Measurements from ENCODE around the gene SMAD3. TPM values are rescaled to one million over a fixed set of nuclear protein-coding genes. Genes with fewer than 3 reads are reported as not detected.

Gene SMAD3
- total RNA-seq, 1 experiment from 2014 or later = 89.2 TPM

DNA sequence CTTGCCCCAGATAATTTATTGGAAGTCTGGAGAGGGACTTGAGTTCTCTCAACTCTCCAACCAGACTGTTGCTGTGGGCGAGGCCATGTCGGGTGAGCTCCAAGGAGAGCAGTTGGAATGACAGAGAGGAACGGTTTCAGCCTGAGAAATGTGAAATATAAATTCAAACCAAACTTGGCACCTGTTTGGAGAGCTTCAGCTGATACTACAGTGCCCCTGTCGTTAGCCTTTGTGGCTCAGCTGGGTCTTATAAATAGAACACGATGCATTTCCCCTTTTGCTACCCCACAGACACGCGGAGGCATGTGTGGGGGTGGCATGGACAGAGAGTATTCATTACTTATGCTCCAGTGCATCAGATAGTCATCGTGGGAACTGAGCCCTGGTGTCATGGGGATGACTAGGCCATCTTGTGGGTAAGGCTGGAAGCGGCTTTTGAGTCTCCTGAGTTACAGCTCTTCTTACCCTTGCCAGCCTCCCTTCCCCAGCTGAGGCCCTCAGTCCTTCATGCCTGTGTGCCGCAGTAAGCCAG lies 15.6 kb downstream of the SMAD3 start:
- no peaks in the 10 kb centered on the region for H3K27me3 ChIP-seq (ENCODE audit: insufficient read depth, low read length)
- no peak overlapping the region for H3K4me3 ChIP-seq (replicated peaks in 1 of 2; ENCODE audit: low read depth in 1 of 2, low read length in 2 of 2)
- peaks cover 99% of the 10 kb centered on the region for H3K79me2 ChIP-seq (ENCODE audit: insufficient read depth, low read length)
- CTCF ChIA-PET = interaction anchor here (0.7 to 1.3 kb wide), 2 partner anchors 9 to 133 kb away, joined by 3 read pairs; no protein-coding TSS in a partner anchor
- H4K20me1 ChIP-seq (ENCODE audit: insufficient read depth) = no peaks in the 10 kb centered on the region; the same call in 1 of the 2 replicates
- POLR2A ChIA-PET = no interaction called here
- RAD21 ChIA-PET (ENCODE audit: low non-redundant PET in 1 of 2, low total read pairs in 2 of 2, uncharacterized antibody in 2 of 2, unreplicated experiment in 2 of 2) = no interaction called here
- no peak overlapping the region for H3K9ac ChIP-seq (ENCODE audit: low read length)
- ATAC-seq = peak; percentile 36; the same call in 1 of the 2 replicates
- BruUV-seq (replicated peaks) = no TSS peak
- TF ChIP-seq, protein P1, sequence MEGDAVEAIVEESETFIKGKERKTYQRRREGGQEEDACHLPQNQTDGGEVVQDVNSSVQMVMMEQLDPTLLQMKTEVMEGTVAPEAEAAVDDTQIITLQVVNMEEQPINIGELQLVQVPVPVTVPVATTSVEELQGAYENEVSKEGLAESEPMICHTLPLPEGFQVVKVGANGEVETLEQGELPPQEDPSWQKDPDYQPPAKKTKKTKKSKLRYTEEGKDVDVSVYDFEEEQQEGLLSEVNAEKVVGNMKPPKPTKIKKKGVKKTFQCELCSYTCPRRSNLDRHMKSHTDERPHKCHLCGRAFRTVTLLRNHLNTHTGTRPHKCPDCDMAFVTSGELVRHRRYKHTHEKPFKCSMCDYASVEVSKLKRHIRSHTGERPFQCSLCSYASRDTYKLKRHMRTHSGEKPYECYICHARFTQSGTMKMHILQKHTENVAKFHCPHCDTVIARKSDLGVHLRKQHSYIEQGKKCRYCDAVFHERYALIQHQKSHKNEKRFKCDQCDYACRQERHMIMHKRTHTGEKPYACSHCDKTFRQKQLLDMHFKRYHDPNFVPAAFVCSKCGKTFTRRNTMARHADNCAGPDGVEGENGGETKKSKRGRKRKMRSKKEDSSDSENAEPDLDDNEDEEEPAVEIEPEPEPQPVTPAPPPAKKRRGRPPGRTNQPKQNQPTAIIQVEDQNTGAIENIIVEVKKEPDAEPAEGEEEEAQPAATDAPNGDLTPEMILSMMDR (IDR thresholded peaks at IDR 0.05 in 2 of 3, conservative IDR thresholded peaks at IDR 0.05 in 1 of 3; ENCODE audit: borderline replicate concordance in 1 of 3, insufficient read depth in 1 of 3, low read depth in 2 of 3, low read length in 2 of 3) = peak in 2 of 3 experiments; percentile 10 to 19; a peak in 1 of 6 replicates
- peak; percentile 40 for TF ChIP-seq RAD21 (IDR thresholded peaks at IDR 0.05; ENCODE audit: low read depth)
- TF ChIP-seq, protein P2, sequence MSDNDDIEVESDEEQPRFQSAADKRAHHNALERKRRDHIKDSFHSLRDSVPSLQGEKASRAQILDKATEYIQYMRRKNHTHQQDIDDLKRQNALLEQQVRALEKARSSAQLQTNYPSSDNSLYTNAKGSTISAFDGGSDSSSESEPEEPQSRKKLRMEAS (IDR thresholded peaks at IDR 0.05) = no peak
- peak overlapping the region; percentile 7; the same call in 1 of the 2 replicates for H3K4me2 ChIP-seq (ENCODE audit: low read length)
- H3K9me3 ChIP-seq (ENCODE audit: control insufficient read depth in 1 of 2, insufficient read depth in 1 of 2, low read depth in 1 of 2, low read length in 2 of 2) = no peaks in the 10 kb centered on the region
- intact Hi-C loops (cut with micrococcal nuclease) = no loop called here
- H3K36me3 ChIP-seq (ENCODE audit: control insufficient read depth in 1 of 2, insufficient read depth in 2 of 2, low read length in 2 of 2) = peaks cover 0 to 59% of the 10 kb centered on the region in 2 experiments; a peak in 2 of 4 replicates
- DNase-seq (ENCODE audit: low read depth, low spot score) = no peak
- no peaks in the 10 kb centered on the region for H3K9me2 ChIP-seq (ENCODE audit: insufficient read depth)
- no peak overlapping the region for H2AFZ ChIP-seq (ENCODE audit: low read depth, low read length, poor library complexity, severe bottlenecking)
- peaks cover 74 to 96% of the 10 kb centered on the region in 2 experiments for H3K4me1 ChIP-seq (ENCODE audit: control insufficient read depth in 1 of 2, insufficient read depth in 2 of 2, low read length in 2 of 2)
- peak overlapping the region; percentile 48 for H3K27ac ChIP-seq (ENCODE audit: low read depth, low read length)

DNA sequence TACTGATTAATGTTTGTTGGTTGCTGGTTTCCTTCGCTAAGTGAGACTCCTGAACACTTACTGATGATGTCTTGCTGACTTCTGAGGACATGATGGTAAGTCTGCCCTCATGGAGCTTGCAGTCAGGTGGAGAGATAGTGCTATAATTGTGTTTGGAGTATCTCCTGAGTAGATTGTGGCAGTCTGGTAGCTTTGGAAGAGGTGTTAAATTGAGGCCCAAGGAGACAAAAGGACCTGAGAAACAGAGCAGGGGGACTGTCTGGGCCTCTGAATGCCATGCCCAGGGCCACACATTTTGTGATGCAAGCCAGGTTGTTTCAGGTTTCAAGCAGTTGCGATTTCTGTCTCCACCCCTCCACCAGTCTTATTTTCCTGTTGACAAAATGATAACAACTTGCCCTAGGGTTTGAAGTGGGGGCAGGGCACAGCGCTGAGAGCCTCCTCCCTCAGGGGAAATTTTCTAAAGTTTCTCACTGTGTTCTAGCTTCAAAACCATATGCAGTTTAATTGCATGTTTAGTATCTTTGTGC lies 16.7 kb downstream of the SMAD3 start:
- Histone ChIP-seq H3K9ac (ENCODE audit: low read length) (no peak overlapping the region), H2AFZ (ENCODE audit: low read depth, low read length, poor library complexity, severe bottlenecking) (no peak overlapping the region), H3K4me2 (ENCODE audit: low read length) (0 out of 2 replicates have a peak overlapping the region, but pooled peaks have one; percentile 2), H3K4me1 (ENCODE audit: control insufficient read depth in 1 of 2, insufficient read depth in 2 of 2, low read length in 2 of 2) (peaks cover 68 to 96% of the 10 kb centered on the region in 2 experiments), H4K20me1 (ENCODE audit: insufficient read depth) (no peaks in the 10 kb centered on the region; the same call in 1 of the 2 replicates), H3K27me3 (ENCODE audit: insufficient read depth, low read length) (no peaks in the 10 kb centered on the region), H3K4me3 (replicated peaks in 1 of 2; ENCODE audit: low read depth in 1 of 2, low read length in 2 of 2) (no peak overlapping the region), H3K9me2 (ENCODE audit: insufficient read depth) (no peaks in the 10 kb centered on the region), H3K36me3 (ENCODE audit: control insufficient read depth in 1 of 2, insufficient read depth in 2 of 2, low read length in 2 of 2) (peaks cover 0 to 52% of the 10 kb centered on the region in 2 experiments; a peak in 2 of 4 replicates), H3K27ac (ENCODE audit: low read depth, low read length) (no peak overlapping the region), H3K79me2 (ENCODE audit: insufficient read depth, low read length) (peaks cover 97% of the 10 kb centered on the region), H3K9me3 (ENCODE audit: control insufficient read depth in 1 of 2, insufficient read depth in 1 of 2, low read depth in 1 of 2, low read length in 2 of 2) (no peaks in the 10 kb centered on the region)
- CTCF ChIA-PET = no interaction called here
- DNase-seq (ENCODE audit: low read depth, low spot score) (no peak), ATAC-seq (no peak)
- POLR2A ChIA-PET = interaction anchor here (1.1 kb wide), 1 partner anchor 17 kb away, joined by 3 read pairs; the partner anchor contains the start of gene SMAD3
- RAD21 ChIA-PET (ENCODE audit: low non-redundant PET in 1 of 2, low total read pairs in 2 of 2, uncharacterized antibody in 2 of 2, unreplicated experiment in 2 of 2) = no interaction called here
- intact Hi-C loops (cut with micrococcal nuclease) = no loop called here
- TF ChIP-seq, protein P2 (IDR thresholded peaks at IDR 0.05) = no peak
- TF ChIP-seq, protein P3, sequence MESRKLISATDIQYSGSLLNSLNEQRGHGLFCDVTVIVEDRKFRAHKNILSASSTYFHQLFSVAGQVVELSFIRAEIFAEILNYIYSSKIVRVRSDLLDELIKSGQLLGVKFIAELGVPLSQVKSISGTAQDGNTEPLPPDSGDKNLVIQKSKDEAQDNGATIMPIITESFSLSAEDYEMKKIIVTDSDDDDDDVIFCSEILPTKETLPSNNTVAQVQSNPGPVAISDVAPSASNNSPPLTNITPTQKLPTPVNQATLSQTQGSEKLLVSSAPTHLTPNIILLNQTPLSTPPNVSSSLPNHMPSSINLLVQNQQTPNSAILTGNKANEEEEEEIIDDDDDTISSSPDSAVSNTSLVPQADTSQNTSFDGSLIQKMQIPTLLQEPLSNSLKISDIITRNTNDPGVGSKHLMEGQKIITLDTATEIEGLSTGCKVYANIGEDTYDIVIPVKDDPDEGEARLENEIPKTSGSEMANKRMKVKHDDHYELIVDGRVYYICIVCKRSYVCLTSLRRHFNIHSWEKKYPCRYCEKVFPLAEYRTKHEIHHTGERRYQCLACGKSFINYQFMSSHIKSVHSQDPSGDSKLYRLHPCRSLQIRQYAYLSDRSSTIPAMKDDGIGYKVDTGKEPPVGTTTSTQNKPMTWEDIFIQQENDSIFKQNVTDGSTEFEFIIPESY (IDR thresholded peaks at IDR 0.05; ENCODE audit: extremely low read depth, insufficient replicate concordance, low read length) = no peak
- TF ChIP-seq SP1 (IDR thresholded peaks at IDR 0.05; ENCODE audit: low read depth) (no peak), EZH2 (IDR thresholded peaks at IDR 0.05) (no peak), FOSL1 (IDR thresholded peaks at IDR 0.05; ENCODE audit: low read depth) (no peak)
- no TSS peak for BruUV-seq (replicated peaks)
